CD8-positive, alpha-beta memory T cell (primary cell): ENCODE measurements around the gene ZNF559. TPM values are rescaled to one million over a fixed set of nuclear protein-coding genes. Genes with fewer than 3 reads are reported as not detected.

ENCODE experiments used
- CTCF ChIA-PET: fragments of 350-600 bp; sonication (Branson Sonifier 250); formaldehyde crosslinking; loops from one replicate; lab custom pipeline; 2021; ENCODE audit warnings: antibody characterized with exemption; lab: Charles Lee
- POLR2A ChIA-PET: fragments of 350-600 bp; sonication (Branson Sonifier 250); formaldehyde crosslinking; loops from one replicate; lab custom pipeline; 2021; ENCODE audit warnings: antibody characterized with exemption; lab: Charles Lee
- DNase-seq, 5 donors: peaks; one replicate each; pipeline versions ENCODE4 v3.0.0 to v3.0.0-alpha.2; 2020 to 2022; ENCODE audit warnings: mixed read lengths in 1 of 5
- H3K27ac ChIP-seq: one replicate; pipeline ENCODE4 v1.7.0; 2013; ENCODE audit warnings: low read depth, mild to moderate bottlenecking, low read length, moderate library complexity
- H3K27me3 ChIP-seq: 2 replicates; pipeline ENCODE4 v1.7.0; 2013; ENCODE audit warnings: low read length, mild to moderate bottlenecking; ENCODE audit not compliant: insufficient read depth, poor library complexity, severe bottlenecking
- H3K36me3 ChIP-seq: 2 replicates; pipeline ENCODE4 v1.7.0; 2013; ENCODE audit warnings: mild to moderate bottlenecking, low read length, moderate library complexity; ENCODE audit not compliant: insufficient read depth
- H3K4me1 ChIP-seq: 2 replicates; pipeline ENCODE4 v1.7.0; 2013; ENCODE audit warnings: mild to moderate bottlenecking, low read length, moderate library complexity; ENCODE audit not compliant: insufficient read depth
- H3K4me3 ChIP-seq: 2 replicates; pipeline ENCODE4 v1.7.0; 2013; ENCODE audit warnings: mild to moderate bottlenecking, low read length
- H3K9me3 ChIP-seq: 2 replicates; pipeline ENCODE4 v1.7.0; 2013; ENCODE audit warnings: mild to moderate bottlenecking, low read length
- H3K27ac Mint-ChIP-seq, 8 donors: one replicate each; pipeline ENCODE4 v1.8.0; 2020 to 2021; ENCODE audit warnings: mixed read lengths in 8 of 8, mild to moderate bottlenecking in 6 of 8, inconsistent platforms in 3 of 8, moderate library complexity in 3 of 8
- H3K27me3 Mint-ChIP-seq, 2 donors: one replicate each; pipeline ENCODE4 v1.8.0; 2020 to 2021; ENCODE audit warnings: mixed read lengths in 2 of 2, mild to moderate bottlenecking in 1 of 2, moderate library complexity in 1 of 2
- H3K36me3 Mint-ChIP-seq, 3 donors: one replicate each; pipeline ENCODE4 v1.8.0; 2020 to 2021; ENCODE audit warnings: mixed read lengths in 3 of 3, inconsistent platforms in 1 of 3, mild to moderate bottlenecking in 1 of 3
- H3K4me1 Mint-ChIP-seq, 3 donors: one replicate each; pipeline ENCODE4 v1.8.0; 2020 to 2021; ENCODE audit warnings: mixed read lengths in 3 of 3, inconsistent platforms in 1 of 3, mild to moderate bottlenecking in 1 of 3
- H3K4me3 Mint-ChIP-seq, 7 donors: one replicate each; pipeline ENCODE4 v1.8.0; 2020 to 2021; ENCODE audit warnings: mixed read lengths in 7 of 7, mild to moderate bottlenecking in 6 of 7, moderate library complexity in 4 of 7, inconsistent platforms in 2 of 7
- H3K9me3 Mint-ChIP-seq, 5 donors: one replicate each; pipeline ENCODE4 v1.8.0; 2020 to 2022; ENCODE audit warnings: mixed read lengths in 5 of 5, mild to moderate bottlenecking in 3 of 5, moderate library complexity in 2 of 5, inconsistent platforms in 1 of 5
- polyA plus RNA-seq: library from polyadenylated mRNA; unstranded; fragments of 300-500 nt; fragmentation: Illumina TruSeq; gene quantifications from one replicate; pipeline ENCODE4 v1.2.3, GENCODE V29; 2021
- total RNA-seq, 2 experiments: library from RNA; stranded (reverse); gene quantifications; one replicate each; pipeline ENCODE4 v1.2.3, GENCODE V29; 2021

ZNF559 gene
- total and polyA plus RNA-seq, 3 experiments from 2014 or later = 14.2 to 36.2 (median 17.3) TPM

DNA sequence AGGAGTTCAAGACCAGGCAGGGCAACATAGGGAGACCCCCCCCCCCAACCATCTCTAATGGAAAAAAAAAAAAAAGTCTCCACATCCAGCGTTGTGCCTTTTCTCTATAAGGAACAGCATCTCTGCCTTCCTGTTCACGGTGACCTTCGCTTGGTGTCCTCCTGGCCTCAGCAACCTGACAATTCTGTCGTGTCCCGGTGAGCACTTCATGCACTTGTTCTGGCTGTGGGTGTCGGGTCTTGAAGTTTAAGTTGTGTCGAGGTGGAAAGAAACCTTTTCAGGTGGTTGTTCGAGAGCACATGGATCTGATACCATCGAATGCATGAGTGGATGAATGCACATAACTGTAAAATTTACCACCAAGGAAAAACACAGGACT, 594 bp downstream of the ZNF559 start:
- peak overlapping the region; percentile 90 to 96 (median 95) for H3K4me3 Mint-ChIP-seq
- peaks cover 6% of the 10 kb centered on the region for H3K36me3 ChIP-seq
- peaks cover 12% of the 10 kb centered on the region for H3K4me1 ChIP-seq
- H3K9me3 Mint-ChIP-seq = peaks cover 10 to 52% (median 41%) of the 10 kb centered on the region in 5 donors
- no peak for DNase-seq
- POLR2A ChIA-PET = no interaction called here
- H3K9me3 ChIP-seq = peaks cover 17% of the 10 kb centered on the region
- CTCF ChIA-PET = interaction anchor here (1.4 kb wide), 1 partner anchor 13 kb away, joined by 20 read pairs; no protein-coding TSS in a partner anchor
- peak overlapping the region; percentile 83 for H3K27ac ChIP-seq
- H3K4me1 Mint-ChIP-seq = peaks cover 31 to 48% (median 47%) of the 10 kb centered on the region in 3 donors
- peaks cover 0 to 2% of the 10 kb centered on the region in 2 donors for H3K27me3 Mint-ChIP-seq
- H3K4me3 ChIP-seq = peak overlapping the region; percentile 67
- H3K27me3 ChIP-seq = no peaks in the 10 kb centered on the region
- H3K27ac Mint-ChIP-seq = peak overlapping the region; percentile 69 to 97 (median 94)
- peaks cover 19 to 51% (median 40%) of the 10 kb centered on the region in 3 donors for H3K36me3 Mint-ChIP-seq

DNA sequence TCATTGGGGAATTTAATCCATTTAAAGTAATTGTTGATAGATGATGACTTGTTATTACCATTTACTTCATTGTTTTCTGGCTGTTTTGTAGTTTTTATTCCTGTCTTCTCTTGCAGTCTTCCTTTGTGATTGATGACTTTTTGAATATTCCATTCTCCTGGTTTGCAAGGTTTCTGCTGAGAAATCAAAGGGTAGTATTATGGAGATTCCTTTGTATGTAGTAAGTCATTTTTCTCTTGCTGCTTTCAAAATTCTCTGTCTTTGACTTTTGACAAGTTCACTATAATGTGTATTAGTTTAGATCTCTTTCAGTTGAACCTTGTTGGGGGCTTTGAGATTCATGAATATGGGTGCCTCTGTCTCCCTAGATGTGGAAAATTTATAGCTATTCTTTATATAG, 6.0 kb downstream of the ZNF559 start:
- POLR2A ChIA-PET = no interaction called here
- H3K4me3 Mint-ChIP-seq = no peak overlapping the region
- Histone ChIP-seq H3K4me3 (no peak overlapping the region), H3K36me3 (peaks cover 31% of the 10 kb centered on the region), H3K4me1 (peaks cover 2% of the 10 kb centered on the region), H3K9me3 (peaks cover 47% of the 10 kb centered on the region), H3K27me3 (no peaks in the 10 kb centered on the region), H3K27ac (no peak overlapping the region)
- CTCF ChIA-PET = no interaction called here
- H3K27me3 Mint-ChIP-seq = no peaks in the 10 kb centered on the region
- peaks cover 46 to 86% (median 79%) of the 10 kb centered on the region in 3 donors for H3K36me3 Mint-ChIP-seq
- peaks cover 48 to 84% (median 78%) of the 10 kb centered on the region in 5 donors for H3K9me3 Mint-ChIP-seq
- H3K27ac Mint-ChIP-seq = no peak overlapping the region
- H3K4me1 Mint-ChIP-seq = peaks cover 16 to 32% (median 22%) of the 10 kb centered on the region in 3 donors
- DNase-seq = no peak

DNA sequence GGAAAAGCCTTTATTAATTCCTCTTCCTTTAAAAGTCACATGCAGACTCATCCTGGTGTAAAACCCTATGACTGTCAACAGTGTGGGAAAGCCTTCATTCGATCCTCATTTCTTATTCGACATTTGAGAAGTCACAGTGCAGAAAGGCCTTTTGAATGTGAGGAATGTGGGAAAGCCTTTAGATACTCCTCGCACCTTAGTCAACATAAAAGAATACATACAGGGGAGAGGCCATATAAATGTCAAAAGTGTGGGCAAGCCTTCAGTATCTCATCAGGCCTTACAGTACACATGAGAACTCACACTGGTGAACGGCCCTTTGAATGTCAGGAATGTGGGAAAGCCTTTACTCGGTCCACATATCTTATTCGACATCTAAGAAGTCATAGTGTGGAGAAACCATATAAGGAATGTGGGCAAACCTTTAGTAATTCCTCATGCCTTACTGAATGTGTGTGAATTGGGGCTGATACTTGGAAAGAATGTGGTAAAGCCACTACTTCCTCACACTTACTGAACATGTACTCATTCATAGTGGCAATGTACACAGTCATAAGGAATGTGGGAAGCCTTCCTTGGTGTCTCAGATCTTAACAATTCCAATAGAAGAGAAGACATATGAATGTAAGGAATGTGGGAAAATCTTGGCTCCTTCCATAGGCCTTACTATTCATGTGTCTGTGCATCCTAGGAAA, 18.8 kb downstream of the ZNF559 start:
- Histone ChIP-seq H3K9me3 (peaks cover 73% of the 10 kb centered on the region), H3K27ac (no peak overlapping the region), H3K36me3 (peaks cover 45% of the 10 kb centered on the region), H3K4me3 (peak overlapping the region; percentile 8), H3K4me1 (no peaks in the 10 kb centered on the region), H3K27me3 (no peaks in the 10 kb centered on the region)
- DNase-seq = no peak
- Mint-ChIP-seq H3K27me3 (no peaks in the 10 kb centered on the region), H3K27ac (no peak overlapping the region), H3K4me3 (no peak overlapping the region), H3K9me3 (peaks cover 55 to 94% (median 92%) of the 10 kb centered on the region in 5 donors), H3K36me3 (peaks cover 44 to 81% (median 76%) of the 10 kb centered on the region in 3 donors), H3K4me1 (no peaks in the 10 kb centered on the region)
- POLR2A ChIA-PET = no interaction called here
- CTCF ChIA-PET = no interaction called here

GRCh38 chr19:9345005-9345404, 21.0 kb downstream of the ZNF559 start:
- H3K4me1 ChIP-seq = no peaks in the 10 kb centered on the region
- ChIA-PET POLR2A (no interaction called here), CTCF (no interaction called here)
- H3K4me3 ChIP-seq = no peak overlapping the region
- H3K4me1 Mint-ChIP-seq = no peaks in the 10 kb centered on the region
- H3K27ac Mint-ChIP-seq = no peak overlapping the region
- peaks cover 77% of the 10 kb centered on the region for H3K9me3 ChIP-seq
- H3K27me3 Mint-ChIP-seq = no peaks in the 10 kb centered on the region
- H3K36me3 Mint-ChIP-seq = peaks cover 35 to 76% (median 74%) of the 10 kb centered on the region in 3 donors
- H3K9me3 Mint-ChIP-seq = peaks cover 45 to 95% (median 93%) of the 10 kb centered on the region in 5 donors
- H3K27ac ChIP-seq = no peak overlapping the region
- H3K36me3 ChIP-seq = peaks cover 28% of the 10 kb centered on the region
- DNase-seq = no peak
- H3K4me3 Mint-ChIP-seq = no peak overlapping the region
- no peaks in the 10 kb centered on the region for H3K27me3 ChIP-seq

- H3K36me3 ChIP-seq = peaks cover 3% of the 10 kb centered on the region
- H3K4me1 ChIP-seq = no peaks in the 10 kb centered on the region
- ChIA-PET POLR2A (no interaction called here), CTCF (no interaction called here)
- H3K9me3 ChIP-seq = peaks cover 65% of the 10 kb centered on the region
- Mint-ChIP-seq H3K9me3 (peaks cover 42 to 93% (median 89%) of the 10 kb centered on the region in 5 donors), H3K27me3 (no peaks in the 10 kb centered on the region), H3K4me3 (no peak overlapping the region), H3K27ac (no peak overlapping the region), H3K4me1 (no peaks in the 10 kb centered on the region), H3K36me3 (peaks cover 17 to 69% (median 63%) of the 10 kb centered on the region in 3 donors)
- H3K4me3 ChIP-seq = no peak overlapping the region
- no peaks in the 10 kb centered on the region for H3K27me3 ChIP-seq
- DNase-seq = no peak
- H3K27ac ChIP-seq = no peak overlapping the region
These were observed 24.3 kb downstream of the ZNF559 start for GRCh38 chr19:9348253-9348652.

DNA sequence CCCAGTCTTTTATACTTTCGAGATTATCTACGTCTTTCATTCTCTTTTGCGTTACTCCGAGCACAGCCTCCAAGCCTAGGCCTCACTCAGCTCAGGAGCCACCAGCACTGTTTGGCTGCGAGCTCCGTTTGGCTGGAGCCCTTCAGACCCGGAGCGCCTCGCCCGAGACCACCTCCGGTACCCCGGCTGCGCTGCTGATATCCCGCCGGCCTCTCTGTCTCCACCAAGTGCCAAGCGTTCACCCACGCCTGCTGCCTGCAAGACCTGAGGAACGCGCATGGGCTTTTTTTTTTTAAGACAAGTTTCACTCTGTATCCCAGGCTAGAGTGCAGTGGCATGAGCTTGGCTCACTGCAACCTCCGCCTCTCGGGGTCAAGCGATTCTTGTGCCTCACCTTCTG, 24.7 kb downstream of the ZNF559 start:
- Histone ChIP-seq H3K36me3 (no peaks in the 10 kb centered on the region), H3K9me3 (peaks cover 61% of the 10 kb centered on the region), H3K27me3 (no peaks in the 10 kb centered on the region), H3K4me3 (no peak overlapping the region), H3K4me1 (no peaks in the 10 kb centered on the region), H3K27ac (no peak overlapping the region)
- Mint-ChIP-seq H3K36me3 (peaks cover 14 to 66% (median 60%) of the 10 kb centered on the region in 3 donors), H3K4me1 (no peaks in the 10 kb centered on the region), H3K27ac (no peak overlapping the region), H3K9me3 (peaks cover 37 to 90% (median 86%) of the 10 kb centered on the region in 5 donors), H3K4me3 (no peak overlapping the region), H3K27me3 (no peaks in the 10 kb centered on the region)
- POLR2A ChIA-PET = no interaction called here
- CTCF ChIA-PET = no interaction called here
- DNase-seq = no peak

DNA sequence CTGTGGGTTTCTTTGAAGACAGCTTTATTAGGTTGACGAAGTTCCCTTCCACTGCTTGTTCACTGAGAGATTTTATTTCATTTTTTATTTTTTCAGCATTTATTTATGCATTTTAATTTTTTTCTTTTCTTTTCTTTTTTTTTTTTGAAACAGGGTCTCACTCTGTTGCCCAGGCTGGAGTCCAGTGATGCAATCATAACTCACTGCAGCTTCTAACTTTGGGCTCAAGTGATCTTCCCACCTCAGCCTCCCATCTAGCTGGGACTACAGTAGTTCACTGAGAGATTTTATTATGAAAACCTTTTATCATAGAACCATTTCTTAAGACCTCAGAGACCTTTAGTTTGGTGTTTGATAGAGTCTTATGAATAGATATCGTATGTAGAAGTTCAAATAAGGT, 28.5 kb downstream of the ZNF559 start:
- Mint-ChIP-seq H3K27me3 (no peaks in the 10 kb centered on the region), H3K4me3 (no peak overlapping the region), H3K36me3 (peaks cover 7 to 62% (median 48%) of the 10 kb centered on the region in 3 donors), H3K27ac (no peak overlapping the region), H3K4me1 (no peaks in the 10 kb centered on the region), H3K9me3 (peaks cover 20 to 86% (median 80%) of the 10 kb centered on the region in 5 donors)
- ChIA-PET CTCF (no interaction called here), POLR2A (no interaction called here)
- Histone ChIP-seq H3K4me3 (no peak overlapping the region), H3K9me3 (peaks cover 39% of the 10 kb centered on the region), H3K27ac (no peak overlapping the region), H3K4me1 (no peaks in the 10 kb centered on the region), H3K36me3 (no peaks in the 10 kb centered on the region), H3K27me3 (no peaks in the 10 kb centered on the region)
- no peak for DNase-seq

GRCh38 chr19:9353011-9353410, 29.0 kb downstream of the ZNF559 start:
- Mint-ChIP-seq H3K9me3 (peaks cover 20 to 89% (median 80%) of the 10 kb centered on the region in 5 donors), H3K4me3 (no peak overlapping the region), H3K4me1 (no peaks in the 10 kb centered on the region), H3K36me3 (peaks cover 7 to 66% (median 50%) of the 10 kb centered on the region in 3 donors), H3K27me3 (no peaks in the 10 kb centered on the region), H3K27ac (no peak overlapping the region)
- H3K9me3 ChIP-seq = peaks cover 40% of the 10 kb centered on the region
- no peak overlapping the region for H3K27ac ChIP-seq
- POLR2A ChIA-PET = no interaction called here
- no peak for DNase-seq
- H3K27me3 ChIP-seq = no peaks in the 10 kb centered on the region
- H3K36me3 ChIP-seq = no peaks in the 10 kb centered on the region
- CTCF ChIA-PET = no interaction called here
- no peak overlapping the region for H3K4me3 ChIP-seq
- no peaks in the 10 kb centered on the region for H3K4me1 ChIP-seq
